ENCODE results near the gene RIC8B. TPM values are rescaled to one million over a fixed set of nuclear protein-coding genes. Genes with fewer than 3 reads are reported as not detected.

Gene RIC8B
- total and polyA plus RNA-seq, 12 donors: 6.6 to 32.1 (median 22.3) TPM

DNA sequence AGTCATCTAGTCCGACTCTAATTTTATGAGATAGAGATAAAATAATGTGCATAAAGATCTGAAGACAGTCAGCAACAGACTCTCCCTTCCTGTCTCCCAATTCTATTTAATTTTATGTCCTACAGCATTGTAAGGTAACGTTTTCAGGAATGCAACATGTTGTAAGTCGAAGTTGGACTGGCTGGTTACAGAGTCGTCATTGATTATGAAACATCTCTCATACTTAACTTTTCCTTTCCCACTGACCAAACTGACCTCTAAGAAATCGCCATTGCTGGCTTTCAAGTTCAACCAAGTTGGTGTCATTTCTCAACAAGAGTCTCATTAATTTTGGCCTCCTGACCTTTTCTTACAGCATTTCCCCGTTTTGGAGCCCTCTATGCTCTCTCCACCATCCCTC lies 4.9 kb upstream of the RIC8B start:
- Histone ChIP-seq H3K27me3 (peaks cover 0 to 28% (median 0%) of the 10 kb centered on the region in 7 donors), H3K36me3 (no peaks in the 10 kb centered on the region), H3K4me1 (peaks cover 0 to 42% (median 21%) of the 10 kb centered on the region in 9 donors), H3K4me3 (no peak overlapping the region), H3K9me3 (no peaks in the 10 kb centered on the region), H3K27ac (no peak overlapping the region)
- no peak for DNase-seq
- no peak for TF ChIP-seq CTCF (IDR thresholded peaks at IDR 0.05)
- ATAC-seq: no peak
- intact Hi-C loops (cut with DNase I): loop anchor here in 2 of 10 donors (5.0 to 10.0 kb wide), 2 partner anchors 73 to 145 kb away; no protein-coding TSS in a partner anchor
- WGBS, 2 donors: 65 to 78% methylated on average over 6 of the region's 6 CpGs

GRCh38 chr12:106771425-106771824 lies 3.1 kb upstream of the RIC8B start:
- ATAC-seq: no peak
- no peaks in the 10 kb centered on the region for H3K9me3 ChIP-seq
- peaks cover 2 to 50% (median 29%) of the 10 kb centered on the region in 9 donors for H3K4me1 ChIP-seq
- no peak for TF ChIP-seq CTCF (IDR thresholded peaks at IDR 0.05)
- peaks cover 0 to 28% (median 0%) of the 10 kb centered on the region in 7 donors for H3K27me3 ChIP-seq
- no peak for DNase-seq
- peak overlapping the region in 6 of 10 donors; percentile 0 to 63 (median 19) for H3K27ac ChIP-seq
- H3K4me3 ChIP-seq: no peak overlapping the region
- intact Hi-C loops (cut with DNase I): loop anchor here in 1 of 10 donors (5.0 kb wide), 1 partner anchor 66 kb away; no protein-coding TSS in a partner anchor
- H3K36me3 ChIP-seq: no peaks in the 10 kb centered on the region

- DNase-seq (no peak), ATAC-seq (peak in 2 of 8 donors; percentile 0 to 12)
- intact Hi-C loops (cut with DNase I): loop anchor here in 2 of 10 donors (1.0 to 5.0 kb wide), 2 partner anchors 64 to 68 kb away; no protein-coding TSS in a partner anchor
- WGBS, 2 donors: 41 to 42% methylated on average over 25 of the region's 25 CpGs
- Histone ChIP-seq H3K27ac (peak overlapping the region; percentile 88 to 99 (median 96)), H3K27me3 (peaks cover 0 to 14% (median 0%) of the 10 kb centered on the region in 7 donors), H3K36me3 (no peaks in the 10 kb centered on the region), H3K4me3 (peak overlapping the region; percentile 16 to 99 (median 91)), H3K4me1 (peaks cover 2 to 40% (median 20%) of the 10 kb centered on the region in 9 donors), H3K9me3 (no peaks in the 10 kb centered on the region)
- TF ChIP-seq CTCF (IDR thresholded peaks at IDR 0.05): no peak
Measured at GRCh38 chr12:106773286-106774004, 1.0 kb upstream of the RIC8B start.

GRCh38 chr12:106774808-106775524 lies 484 bp downstream of the RIC8B start:
- no peak for TF ChIP-seq CTCF (IDR thresholded peaks at IDR 0.05)
- no peaks in the 10 kb centered on the region for H3K9me3 ChIP-seq
- H3K27me3 ChIP-seq: no peaks in the 10 kb centered on the region
- no peak for ATAC-seq
- H3K4me3 ChIP-seq: peak overlapping the region; percentile 77 to 99 (median 94)
- peaks cover 0 to 3% (median 0%) of the 10 kb centered on the region in 9 donors for H3K36me3 ChIP-seq
- intact Hi-C loops (cut with DNase I): loop anchor here in 2 of 10 donors (1.0 to 5.0 kb wide), 2 partner anchors 62 to 66 kb away; no protein-coding TSS in a partner anchor
- H3K4me1 ChIP-seq: peaks cover 2 to 45% (median 20%) of the 10 kb centered on the region in 9 donors
- H3K27ac ChIP-seq: peak overlapping the region; percentile 88 to 99 (median 96)
- no peak for DNase-seq
- 5% methylated on average over 29 of the region's 29 CpGs for WGBS, 2 donors
